ENCODE data around the gene PDLIM4.
A peak's percentile ranks its signal among the peaks of the same experiment; 100 is the strongest.

PDLIM4 gene

GRCh38 chr5:132227235-132227484 lies 30.3 kb upstream of the PDLIM4 start:
- peak overlapping the region in 1 of 2 experiments; percentile 34 for H3K4ac ChIP-seq (ENCODE audit: low read depth in 1 of 2, low read length in 2 of 2)
- 2% methylated on average over 13 of the region's 13 CpGs for WGBS
- H4K8ac ChIP-seq (ENCODE audit: low read length): no peak overlapping the region
- H3K36me3 ChIP-seq (ENCODE audit: control insufficient read depth in 1 of 2, insufficient read depth in 2 of 2, low read depth in 1 of 2, low read length in 2 of 2): peaks cover 0 to 3% of the 10 kb centered on the region in 2 experiments
- peak overlapping the region; percentile 53 for H4K91ac ChIP-seq (ENCODE audit: low read length)
- peaks cover 0 to 4% of the 10 kb centered on the region in 2 experiments for H3K27me3 ChIP-seq (ENCODE audit: control insufficient read depth in 1 of 2, insufficient read depth in 1 of 2, low read length in 2 of 2)
- H3K9me3 ChIP-seq (ENCODE audit: control insufficient read depth, low read length): no peaks in the 10 kb centered on the region
- H2AK5ac ChIP-seq (ENCODE audit: low read length, severe bottlenecking): no peak overlapping the region
- DNase-seq: no peak
- no peak overlapping the region for H3K27ac ChIP-seq (ENCODE audit: low read length, poor library complexity, severe bottlenecking)
- H3K79me1 ChIP-seq (replicated peaks; ENCODE audit: low read length, poor library complexity, severe bottlenecking): peaks cover 28% of the 10 kb centered on the region
- H3K4me2 ChIP-seq (ENCODE audit: low read length, poor library complexity, severe bottlenecking): peak overlapping the region; percentile 55
- H2AFZ ChIP-seq (ENCODE audit: low read depth, low read length): peak overlapping the region; percentile 72
- no peak overlapping the region for H2BK5ac ChIP-seq (ENCODE audit: low read depth, low read length, poor library complexity, severe bottlenecking)
- H3K4me3 ChIP-seq (ENCODE audit: insufficient read depth in 1 of 2, low read depth in 1 of 2, low read length in 2 of 2): peak overlapping the region; percentile 76 to 82
- H2BK12ac ChIP-seq (ENCODE audit: low read length in 2 of 2): no peak overlapping the region
- no peak overlapping the region for H2BK15ac ChIP-seq (ENCODE audit: low read depth, poor library complexity, severe bottlenecking)
- H2BK120ac ChIP-seq (ENCODE audit: low read depth, low read length): peak overlapping the region; percentile 29
- H3K9ac ChIP-seq (ENCODE audit: low read length): peak overlapping the region; percentile 85
- H3K18ac ChIP-seq (ENCODE audit: low read depth in 1 of 2, low read length in 2 of 2): peak overlapping the region; percentile 70 to 92
- H3K4me1 ChIP-seq (ENCODE audit: control insufficient read depth, insufficient read depth, low read depth, low read length): peaks cover 23% of the 10 kb centered on the region
- H3K23ac ChIP-seq (ENCODE audit: low read length in 2 of 2): no peak overlapping the region
- peak overlapping the region in 1 of 2 experiments; percentile 50 for H3K14ac ChIP-seq (ENCODE audit: low read length in 2 of 2)

- H3K4me2 ChIP-seq (ENCODE audit: low read length, poor library complexity, severe bottlenecking): peak within 1 kb of the TSS; percentile 55
- peak within 1 kb of the TSS; percentile 90 to 95 for H3K18ac ChIP-seq (ENCODE audit: low read depth in 1 of 2, low read length in 2 of 2)
- no peaks in the 10 kb centered on the region for H3K36me3 ChIP-seq (ENCODE audit: control insufficient read depth in 1 of 2, insufficient read depth in 2 of 2, low read depth in 1 of 2, low read length in 2 of 2)
- no peaks in the 10 kb centered on the region for H3K9me3 ChIP-seq (ENCODE audit: control insufficient read depth, low read length)
- H2BK12ac ChIP-seq (ENCODE audit: low read length in 2 of 2): peak within 1 kb of the TSS in 1 of 2 experiments; percentile 68
- H3K4me3 ChIP-seq (ENCODE audit: insufficient read depth in 1 of 2, low read depth in 1 of 2, low read length in 2 of 2): peak within 1 kb of the TSS; percentile 76 to 82
- WGBS: under 1% methylated on average over 81 of the region's 92 CpGs
- peak within 1 kb of the TSS; percentile 96 for H4K8ac ChIP-seq (ENCODE audit: low read length)
- H2AFZ ChIP-seq (ENCODE audit: low read depth, low read length): peak within 1 kb of the TSS; percentile 89
- peaks cover 24% of the 10 kb centered on the region for H3K79me1 ChIP-seq (replicated peaks; ENCODE audit: low read length, poor library complexity, severe bottlenecking)
- peaks cover 22% of the 10 kb centered on the region for H3K4me1 ChIP-seq (ENCODE audit: control insufficient read depth, insufficient read depth, low read depth, low read length)
- H3K9ac ChIP-seq (ENCODE audit: low read length): peak within 1 kb of the TSS; percentile 85
- H3K14ac ChIP-seq (ENCODE audit: low read length in 2 of 2): peak within 1 kb of the TSS in 1 of 2 experiments; percentile 53
- peak within 1 kb of the TSS; percentile 39 for H2BK5ac ChIP-seq (ENCODE audit: low read depth, low read length, poor library complexity, severe bottlenecking)
- peak within 1 kb of the TSS; percentile 87 for H4K91ac ChIP-seq (ENCODE audit: low read length)
- peak within 1 kb of the TSS; percentile 87 for H2BK15ac ChIP-seq (ENCODE audit: low read depth, poor library complexity, severe bottlenecking)
- peaks cover 0 to 4% of the 10 kb centered on the region in 2 experiments for H3K27me3 ChIP-seq (ENCODE audit: control insufficient read depth in 1 of 2, insufficient read depth in 1 of 2, low read length in 2 of 2)
- H3K27ac ChIP-seq (ENCODE audit: low read length, poor library complexity, severe bottlenecking): no peak within 1 kb of the TSS
- no peak within 1 kb of the TSS for H3K23ac ChIP-seq (ENCODE audit: low read length in 2 of 2)
- DNase-seq: peak; percentile 79
- H2BK120ac ChIP-seq (ENCODE audit: low read depth, low read length): peak within 1 kb of the TSS; percentile 29
- H3K4ac ChIP-seq (ENCODE audit: low read depth in 1 of 2, low read length in 2 of 2): peak within 1 kb of the TSS; percentile 74 to 93
- peak within 1 kb of the TSS; percentile 62 for H2AK5ac ChIP-seq (ENCODE audit: low read length, severe bottlenecking)
Observed at GRCh38 chr5:132227485-132228240, 29.8 kb upstream of the PDLIM4 start, which contains the start of gene P4HA2. Gene P4HA2 (minus strand): TSS chr5:132227853. CDS start chr5:132218626, 9,227 bp downstream.

- Histone ChIP-seq H3K4me2 (ENCODE audit: low read length, poor library complexity, severe bottlenecking) (peak overlapping the region; percentile 55), H3K79me1 (replicated peaks; ENCODE audit: low read length, poor library complexity, severe bottlenecking) (peaks cover 20% of the 10 kb centered on the region), H3K4me3 (ENCODE audit: insufficient read depth in 1 of 2, low read depth in 1 of 2, low read length in 2 of 2) (peak overlapping the region; percentile 76 to 82), H4K91ac (ENCODE audit: low read length) (peak overlapping the region; percentile 87), H2BK5ac (ENCODE audit: low read depth, low read length, poor library complexity, severe bottlenecking) (peak overlapping the region; percentile 39), H3K9ac (ENCODE audit: low read length) (peak overlapping the region; percentile 85), H3K9me3 (ENCODE audit: control insufficient read depth, low read length) (no peaks in the 10 kb centered on the region), H4K8ac (ENCODE audit: low read length) (peak overlapping the region; percentile 96), H2BK15ac (ENCODE audit: low read depth, poor library complexity, severe bottlenecking) (peak overlapping the region; percentile 87), H2BK120ac (ENCODE audit: low read depth, low read length) (peak overlapping the region; percentile 29), H3K23ac (ENCODE audit: low read length in 2 of 2) (no peak overlapping the region), H3K4ac (ENCODE audit: low read depth in 1 of 2, low read length in 2 of 2) (peak overlapping the region; percentile 74 to 93), H3K4me1 (ENCODE audit: control insufficient read depth, insufficient read depth, low read depth, low read length) (peaks cover 22% of the 10 kb centered on the region), H2AK5ac (ENCODE audit: low read length, severe bottlenecking) (no peak overlapping the region), H3K27ac (ENCODE audit: low read length, poor library complexity, severe bottlenecking) (no peak overlapping the region), H3K14ac (ENCODE audit: low read length in 2 of 2) (peak overlapping the region in 1 of 2 experiments; percentile 35), H3K18ac (ENCODE audit: low read depth in 1 of 2, low read length in 2 of 2) (peak overlapping the region; percentile 90 to 95), H2BK12ac (ENCODE audit: low read length in 2 of 2) (peak overlapping the region in 1 of 2 experiments; percentile 68), H2AFZ (ENCODE audit: low read depth, low read length) (peak overlapping the region; percentile 89), H3K27me3 (ENCODE audit: control insufficient read depth in 1 of 2, insufficient read depth in 1 of 2, low read length in 2 of 2) (peaks cover 0 to 4% of the 10 kb centered on the region in 2 experiments), H3K36me3 (ENCODE audit: control insufficient read depth in 1 of 2, insufficient read depth in 2 of 2, low read depth in 1 of 2, low read length in 2 of 2) (no peaks in the 10 kb centered on the region)
- DNase-seq: peak; percentile 24
- 68% methylated on average over 27 of the region's 27 CpGs for WGBS
Observed at GRCh38 chr5:132228241-132229035, 29.1 kb upstream of the PDLIM4 start.

GRCh38 chr5:132229236-132229635 lies 28.3 kb upstream of the PDLIM4 start:
- no peak overlapping the region for H2BK15ac ChIP-seq (ENCODE audit: low read depth, poor library complexity, severe bottlenecking)

More at GRCh38 chr5:132229236-132229635, 28.3 kb upstream of the PDLIM4 start:
- peaks cover 0 to 4% of the 10 kb centered on the region in 2 experiments for H3K27me3 ChIP-seq (ENCODE audit: control insufficient read depth in 1 of 2, insufficient read depth in 1 of 2, low read length in 2 of 2)
- no peak overlapping the region for H3K4ac ChIP-seq (ENCODE audit: low read depth in 1 of 2, low read length in 2 of 2)
- H3K27ac ChIP-seq (ENCODE audit: low read length, poor library complexity, severe bottlenecking): no peak overlapping the region
- no peaks in the 10 kb centered on the region for H3K36me3 ChIP-seq (ENCODE audit: control insufficient read depth in 1 of 2, insufficient read depth in 2 of 2, low read depth in 1 of 2, low read length in 2 of 2)
- H2BK120ac ChIP-seq (ENCODE audit: low read depth, low read length): no peak overlapping the region
- H2BK12ac ChIP-seq (ENCODE audit: low read length in 2 of 2): no peak overlapping the region
- H3K79me1 ChIP-seq (replicated peaks; ENCODE audit: low read length, poor library complexity, severe bottlenecking): peaks cover 13% of the 10 kb centered on the region
- H3K23ac ChIP-seq (ENCODE audit: low read length in 2 of 2): no peak overlapping the region
- H3K14ac ChIP-seq (ENCODE audit: low read length in 2 of 2): no peak overlapping the region
- H3K4me1 ChIP-seq (ENCODE audit: control insufficient read depth, insufficient read depth, low read depth, low read length): peaks cover 24% of the 10 kb centered on the region
- WGBS: 97% methylated on average over 5 of the region's 5 CpGs
- no peak overlapping the region for H3K4me3 ChIP-seq (ENCODE audit: insufficient read depth in 1 of 2, low read depth in 1 of 2, low read length in 2 of 2)
- H2BK5ac ChIP-seq (ENCODE audit: low read depth, low read length, poor library complexity, severe bottlenecking): no peak overlapping the region
- no peak overlapping the region for H3K4me2 ChIP-seq (ENCODE audit: low read length, poor library complexity, severe bottlenecking)
- DNase-seq: no peak
- no peak overlapping the region for H4K8ac ChIP-seq (ENCODE audit: low read length)
- H3K9ac ChIP-seq (ENCODE audit: low read length): no peak overlapping the region
- no peaks in the 10 kb centered on the region for H3K9me3 ChIP-seq (ENCODE audit: control insufficient read depth, low read length)
- no peak overlapping the region for H2AK5ac ChIP-seq (ENCODE audit: low read length, severe bottlenecking)
- no peak overlapping the region for H2AFZ ChIP-seq (ENCODE audit: low read depth, low read length)
- H3K18ac ChIP-seq (ENCODE audit: low read depth in 1 of 2, low read length in 2 of 2): no peak overlapping the region
- H4K91ac ChIP-seq (ENCODE audit: low read length): no peak overlapping the region
